Thyroid gland (tissue), 4 donors: Measurements from ENCODE around the gene AHNAK2.

Experiments used
- CTCF ChIP-seq, 6 experiments: fragments of 200-600 bp in 3 of 6; fragments of 450-650 bp in 3 of 6; sonication (generic) in 3 of 6; IDR thresholded peaks; one replicate each; pipeline ENCODE4 v1.5.1; 2016 to 2019; ENCODE audit warnings: antibody characterized with exemption in 6 of 6, mild to moderate bottlenecking in 2 of 6, inconsistent platforms in 1 of 6, moderate library complexity in 1 of 6
- POLR2A ChIP-seq, 2 donors: fragments of 450-650 bp; IDR thresholded peaks; one replicate each; pipeline ENCODE4 v1.6.1; 2017; ENCODE audit warnings: antibody characterized with exemption in 2 of 2, mild to moderate bottlenecking in 2 of 2, moderate library complexity in 1 of 2

GRCh38 chr14:104894331-104895206, 83.6 kb downstream of the AHNAK2 start:
- TF ChIP-seq CTCF (IDR thresholded peaks at IDR 0.05) = no peak
- TF ChIP-seq POLR2A (IDR thresholded peaks at IDR 0.05) = no peak
